ENCODE measurements around the gene SMIM33.
"Not testable (repeated sequence)": the region's sequence is repeated elsewhere in the genome, so short reads cannot be mapped to it uniquely, and the experiment has no call there.

Gene SMIM33

GRCh38 chr5:139457241-139457640 is 13.6 kb upstream of the SMIM33 start:
- no peak for DNase-seq (ENCODE audit: low spot score)

- DNase-seq (ENCODE audit: low spot score): no peak
Observed at GRCh38 chr5:139457653-139458306, 13.0 kb upstream of the SMIM33 start.

- no peak for DNase-seq (ENCODE audit: low spot score)
Observed at GRCh38 chr5:139458580-139459407, 12.0 kb upstream of the SMIM33 start.

- no peak for DNase-seq (ENCODE audit: low spot score)
Observed at GRCh38 chr5:139459451-139459934, 11.3 kb upstream of the SMIM33 start.

GRCh38 chr5:139460455-139460854 is 10.3 kb upstream of the SMIM33 start:
- no peak for DNase-seq (ENCODE audit: low spot score)

- DNase-seq (ENCODE audit: low spot score): no peak
Observed at GRCh38 chr5:139461176-139461575, 9.6 kb upstream of the SMIM33 start.

- no peak for DNase-seq (ENCODE audit: low spot score)
Observed at GRCh38 chr5:139461698-139462097, 9.1 kb upstream of the SMIM33 start.

GRCh38 chr5:139462586-139463276 is 8.1 kb upstream of the SMIM33 start, which contains the start of gene ECSCR:
Gene ECSCR, minus strand, starts transcription at chr5:139462743. Its CDS starts 73 bp downstream, at chr5:139462670.
- DNase-seq (ENCODE audit: low spot score): no peak

- DNase-seq (ENCODE audit: low spot score): no peak
Observed at GRCh38 chr5:139468421-139468931, 2.3 kb upstream of the SMIM33 start.

- DNase-seq (ENCODE audit: low spot score): no peak
Observed at GRCh38 chr5:139472386-139473030, 1.7 kb downstream of the SMIM33 start.

- DNase-seq (ENCODE audit: low spot score): no peak
Observed at GRCh38 chr5:139473105-139473504, 2.3 kb downstream of the SMIM33 start.

GRCh38 chr5:139473565-139473964 is 2.8 kb downstream of the SMIM33 start:
- DNase-seq (ENCODE audit: low spot score): no peak

- no peak for DNase-seq (ENCODE audit: low spot score)
Observed at GRCh38 chr5:139474890-139475791, 4.3 kb downstream of the SMIM33 start.

- no peak for DNase-seq (ENCODE audit: low spot score)
Observed at GRCh38 chr5:139475865-139476617, 5.2 kb downstream of the SMIM33 start.

- DNase-seq (ENCODE audit: low spot score): not testable (repeated sequence)
Observed at GRCh38 chr5:139478657-139479423, 8.0 kb downstream of the SMIM33 start.

- DNase-seq (ENCODE audit: low spot score): not testable (repeated sequence)
Observed at GRCh38 chr5:139479729-139480128, 8.9 kb downstream of the SMIM33 start.

- no peak for DNase-seq (ENCODE audit: low spot score)
Observed at GRCh38 chr5:139481122-139481533, 10.3 kb downstream of the SMIM33 start.

- no peak for DNase-seq (ENCODE audit: low spot score)
Observed at GRCh38 chr5:139481580-139482049, 10.8 kb downstream of the SMIM33 start.
